Esophagus squamous epithelium (tissue), 5 donors: ENCODE data around the gene HS6ST1. TPM values are rescaled to one million over a fixed set of nuclear protein-coding genes. Genes with fewer than 3 reads are reported as not detected.

ENCODE experiments used
- DNase-seq: peaks from one replicate; lab custom pipeline; 2025; lab: John Stamatoyannopoulos, UW
- H3K27ac ChIP-seq, 4 donors: fragments of 200-600 bp; sonication (generic); one replicate each; pipeline ENCODE4 v1.5.1; 2016 to 2019; ENCODE audit warnings: mild to moderate bottlenecking in 1 of 4
- H3K27me3 ChIP-seq, 4 donors: fragments of 200-600 bp; sonication (generic); 1 replicate in 3 of 4; 2 replicates in 1 of 4; pipeline versions ENCODE4 v1.5.1 to v1.6.0; 2017 to 2021; ENCODE audit warnings: antibody characterized with exemption in 1 of 4
- H3K36me3 ChIP-seq, 3 donors: fragments of 200-600 bp; sonication (generic); one replicate each; pipeline ENCODE4 v1.5.1; 2016 to 2019
- H3K4me1 ChIP-seq, 3 donors: fragments of 200-600 bp; sonication (generic); one replicate each; pipeline ENCODE4 v1.5.1; 2017 to 2019
- H3K4me3 ChIP-seq, 4 donors: fragments of 200-600 bp; sonication (generic); 1 replicate in 3 of 4; 2 replicates in 1 of 4; pipeline ENCODE4 v1.5.1; 2016 to 2019; ENCODE audit warnings: mild to moderate bottlenecking in 2 of 4, moderate library complexity in 1 of 4
- H3K9me3 ChIP-seq, 3 donors: fragments of 200-600 bp; sonication (generic); one replicate each; pipeline ENCODE4 v1.5.1; 2016 to 2019
- CTCF ChIP-seq, 6 experiments: fragments of 450-650 bp in 4 of 6; fragments of 200-600 bp in 2 of 6; sonication (generic) in 2 of 6; IDR thresholded peaks; one replicate each; pipeline ENCODE4 v1.5.1; 2016 to 2019; ENCODE audit warnings: antibody characterized with exemption in 6 of 6, mild to moderate bottlenecking in 4 of 6, moderate library complexity in 4 of 6
- POLR2A ChIP-seq, 4 donors: fragments of 450-650 bp; IDR thresholded peaks; one replicate each; pipeline ENCODE4 v1.6.1; 2017; ENCODE audit warnings: antibody characterized with exemption in 4 of 4, mild to moderate bottlenecking in 4 of 4, moderate library complexity in 3 of 4
- WGBS, 2 donors: methylation state at CpG; one replicate each; pipeline ENCODE4 v1.1.5; 2018; 5-methylcytosine and 5-hydroxymethylcytosine counted together
- intact Hi-C: fragments of 100-400 bp; cut with DNase I; formaldehyde crosslinking; loops from one replicate; pipeline ENCODE4 v1.15.0; 2022
- total RNA-seq, 4 donors: library from RNA; depleted of rRNA; stranded (reverse); fragments of >200 nt; gene quantifications; one replicate each; pipeline ENCODE4 v1.1.0, GENCODE V29; 2016
- donor health status: DM: yes; HTN: yes; CAD: no.

Gene HS6ST1
- total RNA-seq, 4 donors from 2014 or later = 44.7 to 73.8 (median 56.8) TPM

GRCh38 chr2:128284841-128285240 lies 33.8 kb downstream of the HS6ST1 start:
- Histone ChIP-seq H3K4me3 (no peak overlapping the region), H3K36me3 (peaks cover 0 to 76% (median 5%) of the 10 kb centered on the region in 3 donors), H3K4me1 (peaks cover 36 to 90% (median 59%) of the 10 kb centered on the region in 3 donors), H3K27ac (no peak overlapping the region), H3K27me3 (no peaks in the 10 kb centered on the region), H3K9me3 (no peaks in the 10 kb centered on the region)
- no peak for DNase-seq
- WGBS, 2 donors = 80% methylated on average over 1 of the region's 11 CpGs; no CpG with 5 or more reads in 1 of the 2 donors
- intact Hi-C loops = no loop called here
- TF ChIP-seq POLR2A (IDR thresholded peaks at IDR 0.05) (no peak), CTCF (IDR thresholded peaks at IDR 0.05) (no peak)

GRCh38 chr2:128284037-128284441 lies 34.6 kb downstream of the HS6ST1 start:
- WGBS, 2 donors = 47 to 94% methylated on average over 3 to 4 of the region's 7 CpGs
- Histone ChIP-seq H3K27ac (no peak overlapping the region), H3K9me3 (no peaks in the 10 kb centered on the region), H3K4me3 (no peak overlapping the region), H3K36me3 (peaks cover 0 to 76% (median 5%) of the 10 kb centered on the region in 3 donors), H3K27me3 (no peaks in the 10 kb centered on the region), H3K4me1 (peaks cover 36 to 89% (median 64%) of the 10 kb centered on the region in 3 donors)
- intact Hi-C loops = no loop called here
- TF ChIP-seq CTCF (IDR thresholded peaks at IDR 0.05) (no peak), POLR2A (IDR thresholded peaks at IDR 0.05) (no peak)
- no peak for DNase-seq

GRCh38 chr2:128282976-128283810 lies 35.5 kb downstream of the HS6ST1 start:
- 60 to 97% methylated on average over 1 to 4 of the region's 8 CpGs for WGBS, 2 donors
- TF ChIP-seq CTCF (IDR thresholded peaks at IDR 0.05) (no peak), POLR2A (IDR thresholded peaks at IDR 0.05) (no peak)
- peaks cover 38 to 96% (median 66%) of the 10 kb centered on the region in 3 donors for H3K4me1 ChIP-seq
- intact Hi-C loops = no loop called here
- no peaks in the 10 kb centered on the region for H3K27me3 ChIP-seq
- H3K27ac ChIP-seq = peak overlapping the region in 3 of 4 donors; percentile 46 to 58 (median 50)
- no peaks in the 10 kb centered on the region for H3K9me3 ChIP-seq
- DNase-seq = no peak
- H3K4me3 ChIP-seq = no peak overlapping the region
- peaks cover 0 to 72% (median 5%) of the 10 kb centered on the region in 3 donors for H3K36me3 ChIP-seq

GRCh38 chr2:128282246-128282975 lies 36.3 kb downstream of the HS6ST1 start:
- no peak for DNase-seq

More at GRCh38 chr2:128282246-128282975, 36.3 kb downstream of the HS6ST1 start:
- Histone ChIP-seq H3K27me3 (no peaks in the 10 kb centered on the region), H3K27ac (peak overlapping the region in 3 of 4 donors; percentile 46 to 58 (median 50)), H3K4me1 (peaks cover 39 to 94% (median 69%) of the 10 kb centered on the region in 3 donors), H3K36me3 (peaks cover 0 to 72% (median 5%) of the 10 kb centered on the region in 3 donors), H3K9me3 (no peaks in the 10 kb centered on the region), H3K4me3 (peak overlapping the region in 1 of 4 donors; percentile 22)
- WGBS, 2 donors = 79% methylated on average over 3 of the region's 24 CpGs; no CpG with 5 or more reads in 1 of the 2 donors
- intact Hi-C loops = no loop called here
- TF ChIP-seq POLR2A (IDR thresholded peaks at IDR 0.05) (no peak), CTCF (IDR thresholded peaks at IDR 0.05) (no peak)
